ENCODE measurements around the gene RBM19. TPM values are rescaled to one million over a fixed set of nuclear protein-coding genes. Genes with fewer than 3 reads are reported as not detected.

RBM19 gene
- total RNA-seq, 1 donor from 2014 or later, result 36.4 TPM

DNA sequence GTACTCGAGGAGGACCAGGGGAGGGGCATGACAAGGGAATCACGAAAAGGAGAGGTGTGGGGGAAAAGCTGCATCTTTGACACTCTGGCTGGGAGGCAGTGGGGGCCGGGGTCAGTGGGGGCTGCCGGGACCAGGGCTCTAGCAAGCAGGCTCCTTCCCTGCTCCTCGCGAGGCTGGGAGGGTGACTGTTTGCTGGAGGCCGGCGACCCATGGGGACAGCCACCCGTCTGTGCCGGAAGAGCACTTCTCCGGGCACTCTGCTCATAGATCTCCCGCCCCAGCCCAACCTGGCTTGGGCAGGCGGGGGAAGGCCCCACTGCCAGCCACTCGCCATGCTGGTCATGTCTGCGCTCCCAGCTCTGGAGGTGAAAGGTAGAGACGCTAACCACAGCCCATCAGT, 130.7 kb downstream of the RBM19 start:
- DNase-seq (no peak), ATAC-seq (no peak)
- intact Hi-C loops (cut with DNase I), result no loop called here
- no peaks in the 10 kb centered on the region for H3K27me3 ChIP-seq
- H3K36me3 ChIP-seq, result no peaks in the 10 kb centered on the region
- no peak for TF ChIP-seq CTCF (IDR thresholded peaks at IDR 0.05)
- no peak overlapping the region for H3K4me3 ChIP-seq
- no peaks in the 10 kb centered on the region for H3K4me1 ChIP-seq
- no peaks in the 10 kb centered on the region for H3K9me3 ChIP-seq
- no peak overlapping the region for H3K27ac ChIP-seq

- Histone ChIP-seq H3K36me3 (no peaks in the 10 kb centered on the region), H3K27me3 (no peaks in the 10 kb centered on the region), H3K4me3 (no peak overlapping the region), H3K9me3 (no peaks in the 10 kb centered on the region), H3K27ac (no peak overlapping the region), H3K4me1 (no peaks in the 10 kb centered on the region)
- no peak for TF ChIP-seq CTCF (IDR thresholded peaks at IDR 0.05)
- ATAC-seq (no peak), DNase-seq (no peak)
- intact Hi-C loops (cut with DNase I), result no loop called here
These were observed 132.7 kb downstream of the RBM19 start for GRCh38 chr12:113833422-113833821.

DNA sequence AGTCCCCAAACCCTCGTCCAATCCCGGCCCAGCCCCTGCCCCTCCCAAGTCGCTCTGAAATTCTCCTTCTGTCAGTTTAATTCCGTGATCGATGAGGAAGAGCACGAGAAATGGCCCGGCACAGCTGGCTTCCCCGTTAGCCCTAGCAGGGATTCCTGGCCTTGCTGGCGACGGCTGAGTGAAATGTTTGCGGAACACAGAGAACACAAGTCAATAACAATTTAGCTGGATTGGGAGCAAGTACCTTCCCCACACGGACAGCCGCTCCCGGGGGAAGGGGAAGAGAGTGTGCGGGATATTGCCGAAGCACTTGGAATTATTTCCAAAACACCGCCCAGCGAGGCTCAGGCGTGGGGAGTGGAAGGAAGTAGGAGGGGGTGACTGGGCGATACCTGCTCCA, 134.6 kb downstream of the RBM19 start:
- no peak for TF ChIP-seq CTCF (IDR thresholded peaks at IDR 0.05)
- H3K4me1 ChIP-seq, result no peaks in the 10 kb centered on the region
- DNase-seq (no peak), ATAC-seq (no peak)
- intact Hi-C loops (cut with DNase I), result no loop called here
- no peak overlapping the region for H3K4me3 ChIP-seq
- no peaks in the 10 kb centered on the region for H3K36me3 ChIP-seq
- H3K27me3 ChIP-seq, result no peaks in the 10 kb centered on the region
- no peak overlapping the region for H3K27ac ChIP-seq
- H3K9me3 ChIP-seq, result no peaks in the 10 kb centered on the region

DNA sequence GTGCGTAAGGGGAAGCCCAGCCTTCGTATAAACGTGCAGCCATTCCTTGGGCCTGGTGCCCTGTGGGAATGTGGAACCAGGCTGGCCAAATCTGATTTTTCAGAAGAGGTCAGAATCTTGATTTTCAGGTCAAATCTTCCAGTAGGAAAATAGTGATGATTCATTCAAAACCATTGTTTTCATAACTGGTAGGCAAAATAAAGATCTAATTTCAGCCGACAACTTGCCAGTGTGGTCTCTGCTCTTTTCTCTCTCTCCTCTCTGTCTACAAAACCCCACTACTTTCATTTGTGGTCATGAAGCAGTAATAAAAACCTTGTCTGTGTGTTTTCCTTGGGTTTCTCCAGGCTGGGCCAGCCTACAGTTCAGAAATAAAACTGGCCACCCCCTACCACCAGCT, 135.1 kb downstream of the RBM19 start:
- intact Hi-C loops (cut with DNase I), result no loop called here
- no peak for TF ChIP-seq CTCF (IDR thresholded peaks at IDR 0.05)

DNA sequence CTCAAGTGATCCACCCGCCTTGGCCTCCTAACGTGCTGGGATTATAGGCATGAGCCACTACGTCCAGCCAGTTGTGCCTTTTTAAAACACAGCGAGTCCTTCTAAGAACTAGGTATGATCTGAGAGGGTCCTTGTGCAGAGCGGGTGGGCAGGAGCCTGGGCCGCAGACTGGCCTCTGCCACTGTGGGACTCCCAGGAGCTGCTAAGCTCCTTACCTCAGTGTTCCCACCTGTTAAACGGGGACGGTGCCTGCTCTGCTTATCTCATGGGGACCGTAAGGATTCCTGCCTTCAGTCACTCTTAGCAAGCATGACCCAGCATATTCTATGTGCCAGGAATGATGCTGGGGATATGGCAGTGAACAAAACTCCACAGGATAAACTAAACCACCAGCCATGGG, 136.9 kb downstream of the RBM19 start:
- H3K4me1 ChIP-seq, result no peaks in the 10 kb centered on the region
- no peaks in the 10 kb centered on the region for H3K9me3 ChIP-seq
- H3K4me3 ChIP-seq, result no peak overlapping the region
- no peak for TF ChIP-seq CTCF (IDR thresholded peaks at IDR 0.05)
- H3K27ac ChIP-seq, result no peak overlapping the region
- ATAC-seq, result no peak
- intact Hi-C loops (cut with DNase I), result no loop called here
- H3K36me3 ChIP-seq, result no peaks in the 10 kb centered on the region
- no peak for DNase-seq
- no peaks in the 10 kb centered on the region for H3K27me3 ChIP-seq

More for the DNA sequence above, 135.1 kb downstream of the RBM19 start:
- H3K9me3 ChIP-seq, result no peaks in the 10 kb centered on the region
- DNase-seq (no peak), ATAC-seq (no peak)
- H3K27me3 ChIP-seq, result no peaks in the 10 kb centered on the region
- H3K27ac ChIP-seq, result no peak overlapping the region
- H3K36me3 ChIP-seq, result no peaks in the 10 kb centered on the region
- no peak overlapping the region for H3K4me3 ChIP-seq
- H3K4me1 ChIP-seq, result no peaks in the 10 kb centered on the region

GRCh38 chr12:113827539-113828114, 138.5 kb downstream of the RBM19 start:
- Histone ChIP-seq H3K9me3 (no peaks in the 10 kb centered on the region), H3K4me3 (no peak overlapping the region), H3K36me3 (peaks cover 3% of the 10 kb centered on the region), H3K27ac (no peak overlapping the region), H3K4me1 (no peaks in the 10 kb centered on the region), H3K27me3 (no peaks in the 10 kb centered on the region)
- intact Hi-C loops (cut with DNase I), result no loop called here
- no peak for TF ChIP-seq CTCF (IDR thresholded peaks at IDR 0.05)
- no peak for ATAC-seq
- DNase-seq, result no peak

Data from upper lobe of right lung (tissue), 1 donor.